GM19324 (cell line): ENCODE results near the gene ENTREP1.
"Not testable (repeated sequence)": the region's sequence is repeated elsewhere in the genome, so short reads cannot be mapped to it uniquely, and the experiment has no call there.

Experiments used
- ATAC-seq: cut with Tn5 transposase; IDR thresholded peaks from one replicate; pipeline ENCODE4 v1.9.1; 2021; ENCODE audit warnings: mild to moderate bottlenecking, moderate library complexity; ENCODE audit not compliant: unreplicated experiment, low FRiP score

ENTREP1 gene

GRCh38 chr9:69397384-69398214, 72.6 kb downstream of the ENTREP1 start:
- ATAC-seq, result no peak

GRCh38 chr9:69400470-69400869, 75.5 kb downstream of the ENTREP1 start:
- ATAC-seq, result no peak

GRCh38 chr9:69409936-69410335, 84.9 kb downstream of the ENTREP1 start:
- not testable (repeated sequence) for ATAC-seq

DNA sequence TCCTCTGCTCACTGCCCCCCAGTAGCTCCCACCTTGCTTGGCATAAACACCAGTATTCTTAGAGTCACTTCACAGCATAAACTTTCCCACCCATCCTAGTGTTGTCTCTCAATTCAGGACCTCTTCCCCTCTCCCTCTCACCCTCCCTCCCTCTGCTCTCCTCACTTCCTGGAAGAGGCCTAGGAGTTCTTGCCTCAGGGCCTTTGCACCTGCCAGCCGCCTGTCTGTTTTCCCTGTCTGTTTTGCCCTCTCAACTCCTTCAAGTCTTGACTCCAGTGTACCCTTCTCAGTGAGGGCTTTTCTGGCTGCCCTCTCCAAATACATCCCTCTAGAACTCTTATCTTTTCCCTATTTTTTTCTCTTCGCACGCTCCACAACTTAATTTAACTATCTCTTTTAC, 86.2 kb downstream of the ENTREP1 start:
- ATAC-seq, result no peak

- ATAC-seq, result no peak
Measured at GRCh38 chr9:69411931-69412740, 87.1 kb downstream of the ENTREP1 start.

DNA sequence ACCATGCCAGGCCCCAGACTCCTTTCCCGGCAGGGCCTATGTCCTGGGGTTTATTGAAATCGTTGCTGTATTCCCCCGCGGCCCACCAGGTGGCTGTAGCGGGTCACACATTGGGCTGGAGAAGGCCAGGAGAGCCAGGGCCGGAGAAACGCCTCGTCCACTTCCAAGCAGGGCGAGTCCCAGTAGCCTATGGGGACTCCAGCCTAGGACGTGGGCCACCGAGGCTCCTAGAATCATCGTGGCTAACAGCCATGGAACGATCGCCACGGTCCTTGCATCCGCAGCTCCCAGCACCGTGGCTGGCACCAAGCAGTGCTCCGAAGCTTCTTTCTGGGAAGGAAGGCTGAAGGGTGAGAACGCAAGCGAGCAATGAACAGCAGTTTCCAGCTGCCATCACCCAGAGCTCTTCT, 87.7 kb downstream of the ENTREP1 start:
- ATAC-seq, result no peak

- no peak for ATAC-seq
Measured at GRCh38 chr9:69420611-69421270, 95.7 kb downstream of the ENTREP1 start.

DNA sequence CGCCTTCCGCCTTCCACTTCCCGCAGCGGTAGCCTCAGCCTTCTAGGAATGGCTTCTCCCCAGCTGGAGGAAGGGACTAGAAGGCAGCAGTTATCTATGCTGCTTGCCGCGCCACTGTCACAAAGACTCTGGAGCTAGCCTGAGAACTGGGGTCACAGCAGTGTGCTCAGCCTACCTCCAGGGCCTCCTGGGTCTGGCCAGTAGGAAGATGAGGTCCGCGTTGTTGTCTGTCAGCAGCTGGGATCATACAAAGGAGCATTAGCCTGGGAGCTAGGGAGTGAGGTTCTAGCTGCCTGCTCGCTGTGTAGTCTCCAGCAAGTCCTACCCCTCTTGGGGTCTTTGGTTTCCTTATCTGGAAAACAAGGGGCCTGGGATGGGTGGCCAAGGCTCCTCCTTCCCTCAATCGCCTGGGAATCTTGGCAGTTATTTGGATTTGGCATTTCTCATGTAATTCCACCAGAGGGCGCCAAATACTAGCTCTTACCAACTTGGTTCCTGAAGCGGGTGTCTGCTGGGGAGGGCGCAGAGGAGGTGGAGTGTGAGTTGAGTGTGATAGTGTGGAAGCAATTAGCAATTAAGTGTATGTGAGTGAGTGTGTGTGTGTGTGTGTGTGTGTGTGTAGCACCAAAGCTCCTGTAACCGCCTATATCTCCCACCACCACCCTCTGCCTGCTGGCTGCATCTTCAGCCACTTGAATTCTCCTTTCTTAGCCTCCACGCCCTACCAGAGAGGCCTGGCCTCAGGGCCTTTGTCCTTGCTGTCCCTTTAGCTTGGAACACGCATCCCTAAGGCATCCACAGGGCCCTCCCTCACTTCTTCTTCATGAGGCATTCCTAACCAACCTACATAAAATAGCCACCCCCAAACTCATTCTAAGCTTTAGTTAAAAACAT, 97.1 kb downstream of the ENTREP1 start:
- peak; percentile 60 for ATAC-seq

- no peak for ATAC-seq
Measured at GRCh38 chr9:69425136-69425801, 100.3 kb downstream of the ENTREP1 start.

GRCh38 chr9:69427286-69427685, 102.3 kb downstream of the ENTREP1 start:
- no peak for ATAC-seq

GRCh38 chr9:69428017-69428785, 103.2 kb downstream of the ENTREP1 start:
- no peak for ATAC-seq

- no peak for ATAC-seq
Measured at GRCh38 chr9:69429281-69429680, 104.3 kb downstream of the ENTREP1 start.

- ATAC-seq, result no peak
Measured at GRCh38 chr9:69430206-69430605, 105.2 kb downstream of the ENTREP1 start.

DNA sequence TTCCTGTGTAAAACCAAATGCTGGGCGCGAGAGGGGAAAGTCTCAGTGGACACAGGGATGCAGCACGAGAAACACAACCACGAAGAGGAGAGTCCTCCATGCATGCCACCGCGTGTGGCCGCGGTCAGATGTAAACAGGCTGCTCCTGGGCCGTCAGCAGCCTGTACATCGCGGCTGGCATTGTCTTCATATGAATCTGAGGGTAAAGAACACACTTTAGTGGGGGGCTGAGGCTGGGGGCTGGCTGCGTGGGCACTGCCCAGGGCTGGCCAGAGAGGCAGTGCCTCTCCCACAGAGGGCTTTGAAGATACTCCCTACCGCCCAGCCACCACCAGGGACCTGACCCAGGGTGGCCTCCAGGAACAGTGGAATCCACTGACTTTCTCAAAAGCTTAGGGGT, 106.2 kb downstream of the ENTREP1 start:
- ATAC-seq, result no peak

- no peak for ATAC-seq
Measured at GRCh38 chr9:69431777-69432176, 106.8 kb downstream of the ENTREP1 start.

- ATAC-seq, result no peak
Measured at GRCh38 chr9:69432623-69433022, 107.6 kb downstream of the ENTREP1 start.

DNA sequence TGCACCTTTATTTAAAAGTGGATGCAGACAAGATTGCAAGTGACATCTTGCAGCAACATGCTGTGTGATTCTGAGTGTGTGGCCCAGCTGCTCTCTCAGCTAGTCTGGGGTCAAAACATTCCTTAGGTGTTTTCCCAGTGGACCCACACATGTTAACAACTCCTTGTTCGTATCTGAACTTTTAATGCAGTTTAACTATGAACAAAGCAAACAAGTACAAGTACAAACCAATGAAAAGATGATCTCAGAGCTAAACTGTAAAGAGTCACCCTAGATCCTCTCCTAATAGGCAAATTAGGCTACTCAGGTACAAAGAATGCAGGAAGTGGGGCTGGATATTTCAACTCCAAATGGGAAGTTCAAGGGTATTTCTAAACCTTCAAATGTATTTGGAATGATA, 108.4 kb downstream of the ENTREP1 start:
- ATAC-seq, result no peak

GRCh38 chr9:69433968-69434367, 109.0 kb downstream of the ENTREP1 start:
- ATAC-seq, result no peak

DNA sequence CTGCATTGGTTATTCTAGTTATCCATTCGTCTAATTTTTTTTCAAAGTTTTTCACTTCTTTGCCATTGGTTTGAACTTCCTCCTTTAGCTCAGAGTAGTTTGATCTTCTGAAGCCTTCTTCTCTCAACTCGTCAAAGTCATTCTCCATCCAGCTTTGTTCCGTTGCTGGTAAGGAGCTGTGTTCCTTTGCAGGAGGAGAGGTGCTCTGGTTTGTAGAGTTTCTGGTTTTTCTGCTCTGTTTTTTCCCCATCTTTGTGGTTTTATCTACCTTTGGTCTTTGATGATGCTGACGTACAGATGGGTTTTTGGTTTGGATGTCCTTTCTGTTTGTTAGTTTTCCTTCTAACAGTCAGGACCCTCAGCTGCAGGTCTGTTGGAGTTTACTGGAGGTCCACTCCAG, 114.6 kb downstream of the ENTREP1 start:
- not testable (repeated sequence) for ATAC-seq
